GM19395 (cell line): ENCODE measurements around the gene CDK11B.
A peak's percentile ranks its signal among the peaks of the same experiment; 100 is the strongest.
"Not testable (repeated sequence)": the region's sequence is repeated elsewhere in the genome, so short reads cannot be mapped to it uniquely, and the experiment has no call there.

Experiments used
- ATAC-seq: cut with Tn5 transposase; IDR thresholded peaks from one replicate; pipeline ENCODE4 v1.9.1; 2021; ENCODE audit warnings: mild to moderate bottlenecking, moderate library complexity; ENCODE audit not compliant: unreplicated experiment

Gene CDK11B

GRCh38 chr1:1658583-1659549, at the start of gene CDK11B:
TSS of gene CDK11B (minus strand) at chr1:1659004. CDS start at chr1:1657485, 1,519 bp downstream.
- peak; percentile 83 for ATAC-seq

GRCh38 chr1:1707897-1708296, 49.1 kb upstream of the CDK11B start:
- ATAC-seq, result not testable (repeated sequence)

DNA sequence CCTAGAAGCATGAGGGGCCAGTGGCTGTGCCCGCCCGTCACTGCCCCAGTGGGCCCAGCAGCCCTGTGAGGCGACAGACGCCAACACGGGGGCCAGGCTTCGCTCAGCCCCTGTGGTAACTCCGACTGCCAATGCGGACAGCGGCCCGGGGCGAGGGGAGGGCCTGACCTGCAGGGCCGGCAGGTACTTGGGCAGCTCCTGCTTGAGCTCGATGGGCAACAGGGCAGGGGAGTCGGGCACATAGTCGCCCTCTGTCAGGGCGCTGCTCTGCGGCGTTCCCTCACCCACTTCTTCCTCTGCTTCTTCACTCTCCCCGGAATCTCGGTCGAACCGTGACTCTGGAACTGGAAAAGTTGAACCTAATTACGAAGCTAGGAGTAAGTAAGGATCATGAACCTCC, 48.4 kb upstream of the CDK11B start:
- ATAC-seq, result not testable (repeated sequence)

DNA sequence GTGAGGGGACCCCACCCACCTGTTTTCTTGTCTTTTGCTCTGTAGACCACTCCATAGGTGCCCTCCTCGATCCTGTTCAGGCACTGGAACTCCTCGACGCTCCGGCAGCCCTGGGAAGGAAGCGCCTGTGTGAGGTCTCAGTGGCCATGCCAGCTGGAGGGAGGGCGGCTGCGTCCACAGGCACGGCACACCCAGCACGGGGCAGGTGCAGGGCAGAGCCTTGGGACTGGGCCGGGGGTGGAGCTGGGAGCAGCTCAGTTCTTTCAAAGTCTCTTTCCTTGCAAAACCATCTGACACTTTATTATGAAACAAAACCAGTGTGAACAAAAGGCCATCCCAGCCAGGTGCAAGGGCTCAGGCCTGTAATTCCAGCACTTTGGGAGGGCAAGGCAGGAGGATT, 46.8 kb upstream of the CDK11B start:
- not testable (repeated sequence) for ATAC-seq

GRCh38 chr1:1704284-1704957, 45.6 kb upstream of the CDK11B start:
- not testable (repeated sequence) for ATAC-seq

GRCh38 chr1:1703796-1704195, 45.0 kb upstream of the CDK11B start:
- ATAC-seq, result no peak

- not testable (repeated sequence) for ATAC-seq
Observed at GRCh38 chr1:1702506-1702905, 43.7 kb upstream of the CDK11B start.

DNA sequence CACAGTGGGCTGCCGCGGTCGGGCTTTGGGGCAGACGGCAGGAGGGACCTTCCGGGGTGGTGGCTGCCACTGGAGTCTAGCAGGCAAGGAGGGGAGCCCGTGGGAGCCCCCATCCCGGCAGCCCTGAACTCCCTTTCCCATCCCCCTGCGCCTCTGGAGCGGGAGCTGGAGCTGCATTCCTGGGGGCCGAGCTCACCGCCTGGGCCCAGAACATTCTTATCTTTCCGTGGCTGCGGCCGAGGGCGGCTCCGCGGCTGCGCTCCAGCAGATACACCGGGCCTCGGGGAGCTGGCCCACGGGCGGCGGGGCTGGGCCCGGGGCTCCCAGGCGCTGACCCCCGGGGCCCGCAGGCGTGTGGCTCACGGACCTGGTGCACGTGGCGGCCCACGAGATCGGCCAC, 41.8 kb upstream of the CDK11B start:
- ATAC-seq, result not testable (repeated sequence)

GRCh38 chr1:1700067-1700466, 41.3 kb upstream of the CDK11B start:
- not testable (repeated sequence) for ATAC-seq

DNA sequence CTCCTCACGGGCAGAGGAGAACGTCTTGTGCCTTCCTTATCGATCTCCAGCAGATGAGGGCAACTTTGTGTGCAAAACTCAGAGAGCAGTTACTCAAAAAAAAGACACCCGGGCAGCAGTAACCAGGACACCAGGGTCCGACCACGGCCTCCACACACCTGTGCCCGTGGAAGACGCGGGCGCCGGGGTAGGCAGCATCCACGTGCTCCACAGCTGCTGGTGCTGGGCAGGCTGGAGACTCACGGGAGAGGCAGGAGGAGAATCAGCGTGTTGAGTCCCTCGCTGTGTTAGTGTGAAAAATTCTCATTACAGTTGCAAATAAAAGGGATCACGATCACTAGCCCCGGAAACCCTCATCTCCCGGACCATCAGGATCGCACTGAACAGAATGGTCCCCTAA, 40.3 kb upstream of the CDK11B start:
- not testable (repeated sequence) for ATAC-seq

DNA sequence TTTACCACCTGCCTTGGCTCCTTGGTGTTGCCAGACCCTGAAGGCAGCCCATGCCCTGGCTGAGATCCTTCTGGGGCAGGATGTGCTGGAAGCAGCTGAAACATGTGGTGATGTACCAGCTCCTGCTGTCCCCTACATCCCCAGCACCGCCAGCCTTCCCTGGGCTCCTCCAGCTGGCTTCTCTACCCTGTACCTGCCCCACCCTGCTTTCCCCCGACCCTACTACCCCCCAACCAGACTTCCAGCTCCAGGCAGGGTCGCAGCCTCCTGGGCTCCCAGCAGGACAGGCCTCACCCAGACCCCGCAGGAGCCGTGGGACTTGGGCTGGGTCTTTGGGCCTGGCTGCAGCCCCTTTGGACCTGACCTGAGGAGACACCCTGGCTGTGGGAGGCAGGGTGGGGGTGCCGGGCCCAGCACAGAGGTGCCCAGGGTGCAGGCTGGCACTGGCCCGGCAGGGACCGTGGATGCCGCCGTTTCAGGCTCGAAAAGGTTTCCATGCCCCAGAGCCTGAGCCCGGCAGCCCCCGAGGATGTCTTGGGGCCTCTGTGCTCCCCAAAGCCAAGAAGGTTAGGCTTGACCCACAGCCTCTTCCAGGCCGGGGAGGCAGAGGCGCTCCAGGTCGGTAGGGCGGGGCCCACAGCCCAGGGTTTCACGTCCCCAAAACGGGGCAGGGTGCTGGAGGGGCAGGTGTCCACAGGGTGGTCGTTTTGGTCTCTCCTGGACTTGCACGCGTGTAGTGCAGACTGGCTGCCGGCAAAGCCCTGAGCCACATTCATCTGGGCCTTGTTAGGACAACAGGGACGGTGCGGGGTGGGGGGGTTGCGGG, 38.8 kb upstream of the CDK11B start:
- not testable (repeated sequence) for ATAC-seq

DNA sequence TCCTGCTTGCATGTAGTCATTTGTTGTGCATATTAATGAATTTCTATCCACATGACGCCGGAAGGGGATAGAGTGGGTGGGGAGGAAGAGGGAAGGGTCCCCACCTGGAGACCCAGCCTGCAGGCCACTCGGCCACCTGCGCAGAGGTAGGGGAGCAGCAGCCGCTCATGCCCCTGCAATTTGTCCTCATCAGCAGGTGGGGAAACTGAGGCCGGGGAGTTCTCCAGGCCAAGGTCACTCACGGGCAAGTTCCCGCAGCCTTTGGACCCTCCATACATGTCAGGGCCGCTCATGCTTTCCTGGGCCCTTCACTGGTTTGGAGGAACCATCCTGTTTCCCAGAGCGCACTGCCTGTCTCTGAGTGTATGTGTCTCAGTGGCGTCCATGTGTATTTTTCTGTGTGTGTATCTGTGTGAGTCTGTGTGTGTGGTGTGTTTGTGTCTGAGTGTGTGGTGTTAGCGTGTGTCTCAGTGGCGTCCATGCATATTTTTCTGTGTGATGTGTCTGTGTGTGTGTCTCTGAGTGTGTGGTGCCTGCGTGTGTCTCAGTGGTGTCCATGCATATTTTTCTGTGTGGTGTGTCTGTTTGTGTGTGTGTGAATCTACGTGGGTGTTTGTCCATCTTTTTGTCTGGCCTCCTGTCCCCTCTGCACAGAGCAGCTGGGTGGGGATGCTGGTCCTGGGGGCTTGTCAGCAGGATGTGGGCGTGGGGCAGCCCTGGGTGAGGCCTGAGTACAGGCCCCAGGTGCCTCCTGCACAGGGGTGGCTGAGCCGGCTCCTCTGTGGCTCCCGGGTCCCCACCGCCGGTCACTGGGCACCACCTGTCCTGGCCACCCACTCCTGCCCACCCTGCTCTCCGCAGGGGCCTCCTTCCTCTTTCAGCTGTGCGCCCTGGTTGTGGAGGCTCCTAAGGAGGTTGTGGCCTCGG, 37.9 kb upstream of the CDK11B start:
- ATAC-seq, result not testable (repeated sequence)

GRCh38 chr1:1692714-1693647, 34.2 kb upstream of the CDK11B start, which contains the start of gene SLC35E2B:
TSS of gene SLC35E2B (minus strand) at chr1:1692795. CDS start at chr1:1676699, 16,096 bp downstream.
- ATAC-seq, result peak; percentile 76

DNA sequence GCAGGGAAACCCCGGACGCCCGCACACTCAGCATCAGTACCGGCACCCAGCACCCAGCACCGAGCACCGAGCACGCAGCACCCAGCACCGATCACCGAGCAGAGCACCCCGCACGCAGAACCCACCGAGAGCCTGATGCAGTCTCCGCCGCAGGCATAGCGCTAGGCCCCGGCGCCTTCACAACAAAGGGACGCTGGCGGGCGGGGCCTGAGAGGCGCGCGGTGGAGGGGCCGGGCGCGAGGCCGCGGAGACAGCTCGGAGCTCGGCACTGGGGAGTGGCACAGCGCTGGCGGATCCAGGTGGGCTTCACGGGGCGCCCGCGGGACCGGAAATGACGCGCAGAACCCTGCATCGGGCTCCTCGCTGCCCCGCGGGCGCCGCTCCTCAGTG, 33.5 kb upstream of the CDK11B start:
- not testable (repeated sequence) for ATAC-seq

DNA sequence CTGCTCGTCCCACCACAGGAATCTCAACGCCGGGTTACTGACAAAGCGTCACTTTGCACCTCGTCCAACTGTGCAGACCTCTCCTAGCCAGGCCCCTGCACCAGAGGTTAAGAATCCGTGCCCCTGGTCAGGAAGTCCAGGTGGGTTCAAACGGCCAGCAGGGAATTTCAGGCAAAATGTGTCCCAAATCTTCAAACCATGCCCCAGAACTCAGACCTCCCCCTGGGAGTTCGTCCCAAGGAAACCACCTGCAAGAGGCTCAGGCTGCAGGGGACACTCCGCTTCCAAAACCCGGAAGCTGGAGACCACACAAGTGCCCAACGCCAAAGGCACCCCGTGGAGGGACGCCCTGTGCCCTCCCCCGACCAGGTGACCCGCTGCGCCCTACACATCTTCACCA, 32.6 kb upstream of the CDK11B start:
- ATAC-seq, result not testable (repeated sequence)

DNA sequence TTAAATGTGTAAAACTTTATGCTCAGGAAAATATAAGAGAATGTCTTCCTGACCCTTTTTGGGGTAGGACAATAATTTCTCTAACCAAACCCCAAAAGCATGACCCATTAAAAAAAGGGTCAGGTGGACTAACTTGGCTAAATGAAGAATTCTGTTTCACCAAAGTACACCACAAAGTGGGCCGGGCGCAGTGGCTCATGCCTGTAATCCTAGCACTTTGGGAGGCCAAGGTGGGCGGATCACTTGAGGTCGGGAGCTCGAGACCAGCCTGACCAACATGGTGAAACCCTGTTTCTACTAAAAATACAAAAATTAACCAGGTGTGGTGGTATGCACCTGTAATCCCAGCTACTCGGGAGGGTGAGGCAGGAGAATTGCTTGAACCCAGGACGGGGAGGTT, 30.7 kb upstream of the CDK11B start:
- ATAC-seq, result not testable (repeated sequence)

GRCh38 chr1:1687846-1688245, 29.0 kb upstream of the CDK11B start:
- no peak for ATAC-seq

- ATAC-seq, result no peak
Observed at GRCh38 chr1:1684031-1684681, 25.4 kb upstream of the CDK11B start.
